COLO829 (cell line): ENCODE results near the gene NCAN.
"Not testable (repeated sequence)": the region's sequence is repeated elsewhere in the genome, so short reads cannot be mapped to it uniquely, and the experiment has no call there.

Experiments used
- DNase-seq: peaks from one replicate; pipeline ENCODE4 v3.0.0; 2012; ENCODE audit warnings: low spot score

The NCAN gene

DNA sequence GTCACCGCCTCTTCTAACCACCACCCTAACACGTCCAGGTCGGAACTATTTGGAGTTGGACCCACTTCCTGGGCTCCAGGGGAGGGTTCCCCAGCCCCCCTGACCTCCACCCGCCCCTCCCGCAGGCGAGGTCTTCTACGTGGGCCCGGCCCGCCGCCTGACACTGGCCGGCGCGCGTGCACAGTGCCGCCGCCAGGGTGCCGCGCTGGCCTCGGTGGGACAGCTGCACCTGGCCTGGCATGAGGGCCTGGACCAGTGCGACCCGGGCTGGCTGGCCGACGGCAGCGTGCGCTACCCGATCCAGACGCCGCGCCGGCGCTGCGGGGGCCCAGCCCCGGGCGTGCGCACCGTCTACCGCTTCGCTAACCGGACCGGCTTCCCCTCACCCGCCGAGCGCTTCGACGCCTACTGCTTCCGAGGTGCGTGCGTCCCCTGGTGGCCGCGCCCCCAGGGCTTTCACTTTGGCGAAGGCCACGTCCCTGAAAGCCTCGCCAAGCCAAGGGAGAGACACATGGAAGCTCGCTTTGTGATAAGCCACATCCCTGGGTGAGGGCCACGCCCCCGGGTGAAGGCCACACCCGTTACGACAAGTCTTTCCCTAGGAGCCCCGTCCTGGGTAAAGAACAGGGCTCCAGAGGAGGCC lies 13.2 kb downstream of the NCAN start:
- DNase-seq, result peak; percentile 90

DNA sequence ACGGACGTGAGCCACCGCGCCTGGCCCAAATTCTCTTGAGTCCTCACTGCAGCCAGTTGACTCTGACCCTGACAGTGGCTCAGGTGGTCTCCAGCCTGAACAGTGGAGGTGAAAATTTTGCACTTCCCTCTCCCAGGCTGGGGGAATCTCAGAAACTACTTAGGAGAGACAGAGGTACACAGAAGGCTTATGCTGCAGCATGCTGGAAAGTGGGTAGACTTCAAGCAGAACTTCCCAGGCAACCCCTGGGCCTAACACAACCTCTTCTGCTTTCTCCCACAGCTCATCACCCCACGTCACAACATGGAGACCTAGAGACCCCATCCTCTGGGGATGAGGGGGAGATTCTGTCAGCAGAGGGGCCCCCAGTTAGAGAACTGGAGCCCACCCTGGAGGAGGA lies 14.4 kb downstream of the NCAN start:
- DNase-seq, result no peak

DNA sequence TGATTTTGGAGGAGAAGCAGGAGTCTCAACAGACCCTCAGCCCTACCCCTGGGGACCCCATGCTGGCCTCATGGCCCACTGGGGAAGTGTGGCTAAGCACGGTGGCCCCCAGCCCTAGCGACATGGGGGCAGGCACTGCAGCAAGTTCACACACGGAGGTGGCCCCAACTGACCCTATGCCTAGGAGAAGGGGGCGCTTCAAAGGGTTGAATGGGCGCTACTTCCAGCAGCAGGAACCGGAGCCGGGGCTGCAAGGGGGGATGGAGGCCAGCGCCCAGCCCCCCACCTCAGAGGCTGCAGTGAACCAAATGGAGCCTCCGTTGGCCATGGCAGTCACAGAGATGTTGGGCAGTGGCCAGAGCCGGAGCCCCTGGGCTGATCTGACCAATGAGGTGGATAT lies 14.9 kb downstream of the NCAN start:
- no peak for DNase-seq

DNA sequence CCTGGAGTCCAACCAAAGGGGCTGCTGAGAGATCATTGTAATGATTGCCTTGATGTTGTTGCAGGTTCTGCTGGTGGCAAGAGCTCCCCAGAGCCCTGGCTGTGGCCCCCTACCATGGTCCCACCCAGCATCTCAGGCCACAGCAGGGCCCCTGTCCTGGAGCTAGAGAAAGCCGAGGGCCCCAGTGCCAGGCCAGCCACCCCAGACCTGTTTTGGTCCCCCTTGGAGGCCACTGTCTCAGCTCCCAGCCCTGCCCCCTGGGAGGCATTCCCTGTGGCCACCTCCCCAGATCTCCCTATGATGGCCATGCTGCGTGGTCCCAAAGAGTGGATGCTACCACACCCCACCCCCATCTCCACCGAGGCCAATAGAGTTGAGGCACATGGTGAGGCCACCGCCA lies 15.5 kb downstream of the NCAN start:
- DNase-seq, result no peak

DNA sequence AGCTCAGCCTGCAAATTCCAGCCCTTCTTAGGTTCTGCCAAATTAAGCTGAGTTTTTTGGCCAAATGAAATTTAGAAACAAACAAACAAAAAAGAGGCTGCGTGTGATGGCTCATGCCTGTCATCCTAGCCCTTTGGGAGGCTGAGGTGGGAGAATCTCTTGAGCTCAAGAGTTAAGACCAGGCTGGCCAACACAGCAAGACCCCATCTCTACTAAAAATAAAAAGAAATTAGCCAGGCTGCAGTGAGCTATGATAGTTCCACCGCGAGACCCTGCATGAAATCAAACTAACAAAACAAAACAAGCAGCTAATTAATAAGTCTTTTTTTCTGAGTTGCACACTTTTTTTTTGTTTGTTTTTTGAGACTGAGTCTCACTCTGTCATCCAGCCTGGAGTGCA lies 17.9 kb downstream of the NCAN start:
- no peak for DNase-seq

DNA sequence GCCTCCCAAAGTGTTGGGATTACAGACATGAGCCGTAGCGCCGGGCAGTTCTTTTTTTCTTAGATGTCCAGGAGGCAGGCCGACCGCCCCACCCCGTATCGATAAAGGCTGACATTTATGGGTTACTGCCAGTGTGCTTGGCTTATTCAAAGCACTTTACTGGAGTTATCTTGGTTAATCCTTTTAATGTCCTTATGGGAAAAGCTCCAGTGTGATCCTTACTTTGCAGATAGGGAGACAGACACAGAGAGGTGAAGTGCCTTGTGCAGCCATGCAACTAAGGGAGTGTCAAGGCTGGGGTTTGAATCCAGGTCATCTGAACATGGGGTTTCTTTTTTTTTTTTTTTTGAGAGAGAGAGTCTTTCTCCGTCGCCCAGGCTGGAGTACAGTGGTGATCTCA lies 19.2 kb downstream of the NCAN start:
- DNase-seq, result no peak

DNA sequence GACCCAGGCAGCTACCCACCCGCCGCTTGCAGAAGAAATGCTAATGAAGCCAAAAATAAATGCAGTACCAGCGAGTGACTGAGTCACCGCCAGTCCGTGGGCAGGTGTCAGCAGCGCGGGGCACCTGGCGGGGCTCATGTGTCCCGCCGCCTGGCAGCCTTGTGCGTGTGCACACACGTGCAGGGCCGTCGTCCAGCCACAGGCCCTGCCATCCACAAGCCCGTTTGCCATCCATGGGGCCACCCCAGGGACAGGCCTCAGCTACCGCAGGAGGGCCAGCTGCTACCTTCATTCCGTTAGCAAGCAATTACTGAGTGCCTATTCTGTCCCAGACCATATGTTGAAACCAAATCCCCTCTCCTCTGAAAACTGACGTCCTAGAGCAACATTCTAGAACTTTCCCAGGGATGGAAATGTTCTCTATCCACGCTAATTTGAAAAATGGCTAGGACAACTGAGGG lies 20.5 kb downstream of the NCAN start:
- DNase-seq, result no peak

DNA sequence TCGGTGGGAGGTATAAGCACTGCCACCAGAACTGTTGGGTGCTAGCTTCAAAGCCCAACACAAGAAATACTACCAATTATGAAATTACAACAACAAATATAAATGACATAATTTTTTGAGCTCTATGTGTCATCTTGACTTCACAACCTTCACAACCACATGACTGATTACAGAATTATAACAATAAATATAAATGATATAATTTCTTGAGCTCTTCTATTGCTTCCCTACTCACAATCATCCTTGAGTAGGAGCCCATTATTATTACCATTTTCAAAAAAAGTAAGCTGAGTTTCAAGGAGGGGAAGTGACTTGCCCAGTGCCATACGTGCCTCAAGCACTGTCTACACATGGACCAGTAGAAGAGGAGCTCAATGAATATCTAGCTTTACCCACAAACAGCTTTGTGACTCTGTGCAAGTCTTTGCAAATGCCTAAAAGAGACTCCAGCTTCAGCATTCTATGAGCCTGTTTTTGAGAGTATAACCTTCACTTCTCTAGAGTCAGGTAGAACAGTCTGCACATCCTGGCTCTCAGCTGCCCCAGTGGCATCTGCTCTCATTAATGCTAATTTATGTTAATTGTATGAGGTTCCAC lies 22.6 kb downstream of the NCAN start:
- DNase-seq, result no peak

DNA sequence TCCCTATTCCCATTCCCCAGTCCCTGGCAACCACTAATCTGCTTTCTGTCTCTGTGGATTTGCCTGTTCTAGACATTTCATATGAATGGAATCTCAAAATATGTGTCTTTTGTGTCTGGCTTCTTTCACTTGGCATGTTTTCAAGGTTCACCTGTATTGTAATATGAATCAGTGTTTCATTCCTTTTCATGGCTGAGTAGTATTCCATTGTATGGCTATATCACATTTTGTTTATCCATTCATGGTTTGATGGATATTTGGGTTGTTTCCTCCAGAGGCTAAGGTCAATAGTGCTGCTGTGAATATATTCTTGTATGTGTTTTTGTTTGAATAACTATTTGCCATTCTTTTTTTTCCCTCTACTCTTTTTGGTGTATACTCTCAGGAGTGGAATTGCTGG lies 24.4 kb downstream of the NCAN start:
- DNase-seq, result no peak

DNA sequence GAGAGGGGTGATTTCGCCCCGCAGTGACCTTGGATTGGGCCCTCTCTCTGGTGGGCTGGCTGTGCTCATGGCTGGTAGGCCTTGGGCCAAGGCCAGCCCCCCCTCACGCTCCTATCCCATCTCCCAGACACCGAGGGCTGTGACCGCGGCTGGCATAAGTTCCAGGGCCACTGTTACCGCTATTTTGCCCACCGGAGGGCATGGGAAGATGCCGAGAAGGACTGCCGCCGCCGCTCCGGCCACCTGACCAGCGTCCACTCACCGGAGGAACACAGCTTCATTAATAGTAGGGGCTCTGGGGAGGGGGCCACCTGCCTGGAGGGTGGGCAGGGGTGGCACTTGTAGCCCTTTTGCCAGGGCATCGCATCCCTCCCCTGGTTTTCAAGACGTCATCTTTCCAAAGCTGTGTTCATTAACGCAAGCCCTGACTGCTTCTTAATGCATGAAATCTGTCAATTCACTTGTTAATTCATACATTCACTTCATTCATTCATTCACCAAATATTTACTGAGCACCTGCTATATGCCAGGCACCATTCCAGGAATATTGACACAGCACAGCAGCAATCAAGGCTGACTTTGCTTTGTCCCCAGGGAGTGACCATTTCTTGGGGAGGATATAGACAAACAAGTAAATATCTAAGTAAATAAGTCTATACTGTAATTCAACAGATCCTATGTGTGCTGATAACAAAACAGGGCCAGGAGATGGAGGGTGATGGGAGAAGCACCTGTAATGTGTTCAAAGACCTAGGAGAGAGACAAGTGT lies 26.6 kb downstream of the NCAN start:
- no peak for DNase-seq

DNA sequence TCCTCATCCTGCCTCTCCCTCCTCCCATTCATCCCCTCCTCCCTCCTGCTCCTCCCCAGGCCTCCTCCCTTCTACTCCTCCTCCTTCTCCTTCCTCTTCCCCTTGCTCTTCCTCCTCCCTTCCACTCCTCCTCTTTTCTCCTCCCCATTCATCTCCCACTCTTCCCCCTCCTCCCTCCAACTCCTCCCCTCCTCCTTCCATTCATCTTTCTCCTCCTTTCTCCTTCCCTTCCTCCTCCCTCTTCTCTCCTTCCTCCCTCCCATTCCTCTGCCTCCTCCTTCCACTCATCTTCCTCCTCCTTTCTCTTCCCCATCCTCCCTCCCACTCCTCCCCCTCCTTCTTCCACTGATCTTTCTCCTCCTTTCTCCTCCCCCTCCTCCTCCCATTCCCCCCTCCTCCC lies 27.9 kb downstream of the NCAN start:
- no peak for DNase-seq

DNA sequence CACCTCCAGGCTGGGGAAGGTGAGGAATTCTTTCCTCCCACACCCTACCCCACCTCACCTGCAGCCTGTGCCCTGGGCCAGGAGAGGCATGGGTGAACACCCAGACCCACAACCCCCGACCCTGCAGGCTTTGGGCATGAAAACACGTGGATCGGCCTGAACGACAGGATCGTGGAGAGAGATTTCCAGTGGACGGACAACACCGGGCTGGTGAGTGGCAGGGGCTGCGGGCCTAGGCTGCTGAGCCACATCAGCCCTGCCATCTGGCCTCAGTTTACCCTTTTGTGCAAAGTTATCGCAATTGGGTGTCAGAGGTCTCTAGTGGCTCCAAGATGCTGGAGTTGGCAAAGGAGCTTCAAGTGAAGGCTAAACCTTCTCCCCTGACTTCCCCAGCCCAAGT lies 28.7 kb downstream of the NCAN start:
- DNase-seq, result no peak

DNA sequence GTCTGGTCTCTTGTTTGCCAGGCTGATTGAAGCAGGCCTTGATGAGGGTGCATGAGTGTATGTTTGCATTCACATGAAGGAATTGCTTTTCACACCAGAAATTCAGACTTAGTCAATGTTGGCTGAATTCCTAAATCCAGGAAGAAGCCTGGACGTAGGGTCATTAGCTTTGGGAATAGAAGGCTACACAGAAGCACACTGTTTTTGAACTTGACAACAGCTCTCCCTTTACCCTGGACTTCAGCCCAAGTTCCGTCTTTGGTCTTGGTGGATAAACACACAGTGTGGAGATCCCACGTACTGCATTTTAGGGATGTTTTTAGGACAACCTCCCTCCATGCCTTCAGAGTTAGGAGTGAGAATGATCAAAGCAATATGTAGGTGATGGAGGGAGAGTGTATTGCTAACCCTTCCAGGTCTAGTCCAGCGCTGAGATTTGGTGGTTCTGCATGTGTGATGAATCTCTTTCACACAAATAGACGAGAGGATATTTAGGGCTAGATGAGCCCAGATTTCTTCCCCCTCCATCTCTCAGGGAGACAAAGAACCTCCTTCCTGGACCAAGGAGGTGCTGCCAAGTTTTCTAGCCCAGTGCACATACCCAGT lies 38.5 kb downstream of the NCAN start:
- no peak for DNase-seq

DNA sequence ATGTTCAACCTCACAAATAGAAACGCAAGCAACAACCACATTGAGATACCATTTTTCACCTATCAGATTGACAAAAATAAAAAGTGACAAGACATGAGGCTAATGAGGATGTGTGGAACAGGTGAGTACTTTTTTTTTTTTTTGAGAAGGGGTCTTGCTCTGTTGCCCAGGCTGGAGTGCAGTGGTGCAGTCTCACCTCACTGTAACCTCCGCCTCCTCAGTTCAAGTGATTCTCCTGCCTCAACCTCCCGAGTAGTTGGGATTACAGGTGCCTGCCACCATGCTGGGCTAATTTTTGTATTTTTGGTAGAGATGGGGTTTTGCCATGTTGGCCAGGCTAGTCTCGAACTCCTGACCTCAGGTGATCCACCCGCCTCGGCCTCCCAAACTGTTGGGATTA lies 41.7 kb downstream of the NCAN start:
- DNase-seq, result not testable (repeated sequence)

DNA sequence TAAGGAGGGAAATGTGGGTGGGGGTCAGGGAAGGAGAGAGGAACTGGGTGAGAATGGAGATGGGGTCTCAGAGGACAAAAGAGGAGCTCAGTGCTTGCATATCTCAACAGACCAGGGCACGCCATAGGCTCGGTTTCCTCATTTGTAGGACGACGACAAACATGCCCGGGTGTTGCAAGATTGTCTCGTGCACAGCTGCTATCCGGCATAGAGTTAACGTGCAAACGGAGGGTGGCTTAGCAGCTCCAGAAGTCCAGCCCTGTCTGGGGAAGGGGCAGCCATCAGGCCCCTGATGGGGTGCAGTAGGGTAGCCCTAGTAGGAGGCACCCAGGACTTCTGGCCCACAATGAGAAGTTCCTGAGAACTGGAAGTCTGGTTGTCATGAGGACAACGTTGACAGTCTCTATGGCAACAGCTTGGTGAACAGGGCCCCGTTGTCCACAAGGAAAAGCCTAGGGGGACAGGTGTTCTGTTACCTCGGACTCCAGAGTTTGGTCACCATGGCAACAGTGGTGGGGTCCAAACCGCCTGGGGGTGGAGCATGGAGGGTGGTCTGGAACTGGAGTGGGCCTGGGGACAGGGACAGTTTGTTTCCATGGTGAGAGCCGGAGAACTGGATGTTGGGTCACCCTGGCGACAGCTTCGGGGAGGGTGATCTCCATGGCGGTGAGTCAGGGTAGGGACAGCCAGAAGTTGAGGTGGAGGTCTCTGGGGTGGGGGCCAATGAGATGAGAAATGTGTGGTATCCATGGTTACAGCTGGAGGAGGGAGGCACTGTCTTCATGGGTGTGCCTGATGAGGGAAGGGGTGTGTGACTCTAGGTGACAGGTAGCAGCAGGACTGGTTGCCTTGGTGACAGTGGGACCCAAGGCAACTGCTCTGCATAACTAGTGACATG lies 44.6 kb downstream of the NCAN start:
- DNase-seq, result no peak

DNA sequence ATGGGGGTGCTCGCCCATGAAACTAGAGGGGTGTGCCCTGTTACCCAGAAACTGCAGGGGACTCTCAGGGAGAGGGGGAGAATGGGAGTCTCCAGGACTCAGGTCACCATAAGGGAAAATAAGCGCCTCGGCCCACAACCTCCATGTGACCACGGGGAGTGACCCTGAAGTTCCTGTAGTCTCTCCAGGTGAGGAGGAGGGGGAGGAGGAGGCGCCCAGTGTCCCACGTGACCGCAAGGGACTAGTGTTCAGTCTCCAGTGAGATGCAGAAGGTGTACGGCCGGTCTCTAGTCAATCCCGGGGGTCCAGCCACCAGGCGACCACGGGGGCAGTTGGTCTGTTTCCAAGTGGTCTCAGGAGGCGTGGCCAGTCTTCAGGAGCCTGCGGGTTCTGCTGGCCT lies 45.4 kb downstream of the NCAN start:
- no peak for DNase-seq

DNA sequence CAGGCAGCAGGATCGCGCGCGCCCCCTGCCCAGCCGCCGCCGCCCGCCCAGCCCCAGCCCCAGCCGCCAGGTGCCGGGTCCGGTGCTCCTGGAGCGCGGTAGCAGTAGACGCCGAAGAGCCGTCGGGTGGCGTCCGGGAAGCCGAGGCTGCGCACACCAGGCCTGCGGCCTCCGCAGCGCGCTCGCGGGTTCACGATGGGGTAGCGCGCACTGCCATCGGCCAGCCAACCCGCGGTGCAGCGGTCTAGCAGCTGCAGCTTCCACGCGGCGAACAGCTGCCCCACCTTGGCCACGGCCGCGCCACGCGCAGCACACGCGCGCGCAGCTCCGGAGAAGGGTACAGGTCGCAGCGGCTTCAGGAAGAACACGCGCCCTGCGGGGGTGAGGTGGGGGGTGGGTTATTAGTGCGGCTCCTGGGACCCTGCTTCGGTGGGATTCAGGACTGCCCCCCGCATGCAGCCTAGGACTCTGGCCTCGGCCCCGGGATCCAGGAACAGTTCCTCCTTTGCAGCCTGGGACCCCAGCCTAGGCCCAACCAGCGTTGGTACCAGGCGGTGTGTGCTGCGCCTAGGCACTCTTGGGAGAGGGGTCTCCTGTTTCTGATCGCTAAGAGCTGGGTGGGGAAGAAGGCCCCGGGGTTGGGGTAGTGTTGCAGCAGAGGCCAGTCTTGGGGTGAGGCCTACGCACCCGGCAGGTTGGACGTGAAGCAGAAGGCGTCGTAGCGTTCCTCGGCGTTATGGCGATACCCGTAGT lies 46.3 kb downstream of the NCAN start:
- DNase-seq, result no peak

DNA sequence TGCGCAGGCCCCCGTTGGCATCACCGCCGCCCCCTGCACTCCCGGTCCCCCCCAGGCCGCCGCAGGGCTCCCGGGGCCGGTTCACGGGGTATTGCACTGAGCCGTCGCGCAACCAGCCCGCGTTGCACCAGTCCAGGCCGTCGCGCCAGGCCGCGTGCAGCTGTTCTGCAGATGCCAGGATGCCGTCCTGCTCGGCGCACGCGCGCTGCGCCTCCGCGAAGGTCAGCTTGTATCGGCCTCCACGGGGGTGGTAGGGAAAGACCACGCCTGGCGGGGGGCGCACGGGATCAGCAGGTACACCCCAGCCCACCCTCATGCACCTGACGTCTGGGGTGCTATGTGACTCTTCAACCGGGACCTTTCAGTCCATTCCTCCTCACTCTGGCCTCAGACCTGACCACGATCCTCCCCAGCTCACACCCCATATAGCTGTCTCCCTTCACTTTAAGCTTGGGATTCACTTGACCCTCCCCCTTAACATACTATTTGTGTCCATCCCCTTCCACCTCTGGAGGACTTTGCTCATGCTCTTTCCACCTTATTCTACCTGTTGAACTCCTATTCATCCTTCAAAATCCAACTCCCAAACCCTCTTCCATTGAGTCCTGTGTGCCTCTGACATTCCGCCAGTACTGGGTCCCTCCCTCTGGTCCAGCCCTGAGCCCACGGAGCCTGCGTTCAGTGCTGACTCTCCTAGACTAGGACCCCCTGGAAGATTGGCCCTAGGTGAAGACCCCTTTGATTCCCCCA lies 47.0 kb downstream of the NCAN start:
- DNase-seq, result no peak

DNA sequence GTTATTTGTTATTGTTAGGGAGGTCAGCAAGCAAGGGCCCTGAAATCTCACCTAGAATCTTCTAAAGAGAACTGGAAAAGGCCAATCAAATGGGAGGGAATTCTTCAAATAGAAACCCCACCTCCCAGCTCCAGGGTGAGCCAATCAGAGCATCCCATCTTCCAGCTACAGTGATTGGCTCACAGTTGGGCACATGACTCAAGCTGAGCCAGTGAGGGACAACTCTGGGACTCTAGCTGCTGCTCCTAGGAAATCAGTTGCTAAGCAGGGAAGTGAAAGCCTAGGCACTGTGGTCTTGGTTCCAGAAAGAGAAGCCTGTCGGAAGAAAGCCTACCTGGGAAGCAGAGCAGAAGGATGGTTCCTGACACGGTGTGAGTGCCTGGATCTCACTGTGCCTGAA lies 48.0 kb downstream of the NCAN start:
- peak; percentile 24 for DNase-seq

DNA sequence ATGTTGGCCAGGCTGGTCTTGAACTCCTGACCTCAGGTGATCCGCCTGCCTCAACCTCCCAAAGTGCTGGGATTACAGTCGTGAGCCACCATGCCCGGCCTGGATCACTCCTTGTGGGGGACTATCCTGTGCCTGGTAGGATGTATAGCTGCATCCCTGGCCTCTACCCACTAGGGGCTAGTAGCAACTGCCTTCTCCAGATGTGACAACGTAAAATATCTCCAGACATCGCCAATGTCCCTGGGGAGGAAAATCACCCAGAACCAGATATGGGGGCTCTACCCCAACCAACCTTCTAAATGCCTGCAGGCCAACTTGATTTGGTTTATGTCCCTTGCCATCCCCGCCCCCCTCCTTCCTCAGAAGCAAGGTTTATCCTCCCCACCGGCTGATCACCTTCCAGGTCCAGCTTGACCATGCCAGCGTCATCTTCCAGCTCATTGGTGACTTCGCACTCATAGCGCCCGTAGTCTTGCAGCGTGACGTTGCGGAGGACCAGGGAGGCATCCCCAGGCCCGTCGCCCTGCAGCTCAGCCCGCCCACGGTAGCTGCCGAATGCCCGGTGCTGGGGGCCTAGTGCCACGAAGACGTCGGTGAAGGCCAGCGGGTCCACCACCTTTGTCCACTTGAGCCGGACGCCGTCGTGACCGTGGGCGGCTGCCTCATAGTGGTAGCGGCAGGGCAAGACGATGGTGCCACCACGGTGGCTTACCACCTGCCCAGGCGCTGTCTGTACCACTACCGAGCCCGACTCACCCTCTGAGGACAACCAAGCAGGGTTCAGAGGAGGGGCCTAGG lies 48.9 kb downstream of the NCAN start:
- no peak for DNase-seq
